ENCODE results near the gene CAMTA1.
A peak's percentile ranks its signal among the peaks of the same experiment; 100 is the strongest.

Gene CAMTA1

GRCh38 chr1:6779089-6779805 lies 6.0 kb upstream of the CAMTA1 start:
- no peak for DNase-seq (ENCODE audit: low read depth, low spot score)

DNA sequence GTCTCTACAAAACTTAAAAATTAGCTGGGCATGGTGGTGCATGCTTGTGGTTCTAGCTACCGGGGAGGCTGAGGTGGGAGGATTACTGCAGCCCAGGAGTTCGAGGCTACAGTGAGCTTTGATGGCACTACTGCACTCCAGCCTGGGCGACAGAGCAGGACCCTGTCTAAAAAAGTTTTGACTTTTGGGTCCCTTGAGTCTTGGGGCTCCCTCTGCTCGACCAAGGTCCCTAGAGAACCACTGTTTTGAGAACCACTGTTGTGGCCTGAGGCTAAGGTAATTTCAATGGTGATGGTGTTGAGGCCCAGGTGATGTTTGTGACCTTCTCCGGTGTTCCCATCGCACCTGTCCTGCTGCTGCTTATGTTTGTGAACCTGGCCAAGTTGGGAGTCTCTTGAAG lies 3.1 kb upstream of the CAMTA1 start:
- DNase-seq (ENCODE audit: low read depth, low spot score), result no peak

- DNase-seq (ENCODE audit: low read depth, low spot score), result no peak
Measured at GRCh38 chr1:6783221-6783620, 2.0 kb upstream of the CAMTA1 start.

GRCh38 chr1:6783936-6784559 lies 1.2 kb upstream of the CAMTA1 start:
- DNase-seq (ENCODE audit: low read depth, low spot score), result no peak

GRCh38 chr1:6784560-6785317 lies 515 bp upstream of the CAMTA1 start:
- DNase-seq (ENCODE audit: low read depth, low spot score), result peak; percentile 100

GRCh38 chr1:6785728-6786505 lies 663 bp downstream of the CAMTA1 start:
- peak; percentile 39 for DNase-seq (ENCODE audit: low read depth, low spot score)

- DNase-seq (ENCODE audit: low read depth, low spot score), result no peak
Measured at GRCh38 chr1:6788946-6789345, 3.7 kb downstream of the CAMTA1 start.

- DNase-seq (ENCODE audit: low read depth, low spot score), result no peak
Measured at GRCh38 chr1:6790146-6790545, 4.9 kb downstream of the CAMTA1 start.

DNA sequence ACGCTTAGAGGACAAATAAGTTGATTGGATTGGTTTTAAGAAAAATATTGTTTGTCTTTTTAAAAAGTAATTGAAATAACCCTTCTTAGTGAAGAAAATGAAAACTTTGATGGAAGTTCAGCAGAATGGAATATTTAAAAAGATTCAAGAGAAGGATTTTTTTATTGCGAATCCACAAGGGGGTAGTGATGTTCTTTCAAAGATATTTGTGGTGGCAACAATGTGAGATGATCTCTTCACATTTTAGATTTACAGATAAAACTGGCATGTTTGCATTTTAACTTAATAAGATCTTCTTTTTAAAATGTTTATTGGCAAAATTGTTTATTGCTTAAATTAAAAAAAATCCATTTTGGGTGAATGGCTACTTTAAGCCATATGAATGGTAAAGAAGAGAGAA lies 8.9 kb downstream of the CAMTA1 start:
- DNase-seq (ENCODE audit: low read depth, low spot score), result no peak

- no peak for DNase-seq (ENCODE audit: low read depth, low spot score)
Measured at GRCh38 chr1:6795203-6795602, 9.9 kb downstream of the CAMTA1 start.

GRCh38 chr1:6795661-6796060 lies 10.4 kb downstream of the CAMTA1 start:
- DNase-seq (ENCODE audit: low read depth, low spot score), result no peak

DNA sequence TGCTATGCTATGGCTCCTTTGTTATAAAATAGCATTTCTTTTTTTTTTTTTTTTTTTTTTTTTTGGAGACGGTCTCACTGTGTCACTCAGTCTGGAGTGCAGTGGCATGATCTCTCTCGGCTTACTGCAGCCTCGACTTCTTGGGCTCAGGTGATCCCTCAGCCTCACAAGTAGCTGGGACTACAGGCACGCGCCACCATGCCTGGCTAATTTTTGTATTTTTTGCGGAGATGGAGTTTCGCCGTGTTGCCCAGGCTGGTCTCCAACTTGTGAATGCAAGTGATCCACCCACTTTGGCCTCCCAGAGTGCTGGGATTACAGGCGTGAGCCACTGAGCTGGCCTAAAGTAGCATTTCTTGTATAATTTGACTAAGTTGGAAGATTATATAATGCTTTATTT lies 10.8 kb downstream of the CAMTA1 start:
- no peak for DNase-seq (ENCODE audit: low read depth, low spot score)

DNA sequence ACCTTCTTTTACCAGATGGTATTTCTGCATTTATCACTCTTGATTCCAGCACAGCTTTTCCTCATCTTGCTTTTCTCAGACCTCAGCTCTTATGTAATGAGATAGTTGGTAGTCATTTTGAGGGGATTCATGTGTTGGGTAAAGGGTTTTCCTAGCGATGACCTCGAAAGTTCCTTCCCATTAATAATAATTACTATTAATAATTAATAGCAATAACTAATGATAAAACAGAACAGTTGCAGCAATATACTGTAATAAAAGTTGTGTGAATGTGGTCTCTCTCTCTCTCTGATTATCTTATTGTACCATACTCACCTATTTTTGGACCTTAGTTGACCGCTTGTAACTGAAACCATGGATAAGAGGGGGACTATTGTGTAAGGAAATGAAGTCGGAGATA lies 14.2 kb downstream of the CAMTA1 start:
- DNase-seq (ENCODE audit: low read depth, low spot score), result no peak

DNA sequence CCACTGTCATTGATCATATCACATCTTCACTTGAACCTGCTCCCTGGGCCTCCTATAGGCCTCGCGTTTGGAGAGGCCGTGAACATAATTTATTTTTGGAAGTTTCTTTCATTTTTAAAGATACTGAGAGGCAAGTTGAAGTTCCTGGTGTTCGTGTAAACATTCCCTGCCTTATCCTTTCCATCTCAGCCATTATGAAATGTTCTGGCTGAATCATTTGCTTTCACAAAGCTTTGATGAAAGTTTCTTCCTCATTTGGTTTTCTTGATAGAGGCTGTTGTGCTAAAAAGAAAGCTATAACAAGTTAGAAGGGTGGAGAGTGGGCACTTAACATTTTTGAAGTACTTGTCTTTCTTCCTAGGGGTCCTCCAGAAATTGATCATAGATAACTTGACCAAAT lies 15.5 kb downstream of the CAMTA1 start:
- DNase-seq (ENCODE audit: low read depth, low spot score), result no peak

DNA sequence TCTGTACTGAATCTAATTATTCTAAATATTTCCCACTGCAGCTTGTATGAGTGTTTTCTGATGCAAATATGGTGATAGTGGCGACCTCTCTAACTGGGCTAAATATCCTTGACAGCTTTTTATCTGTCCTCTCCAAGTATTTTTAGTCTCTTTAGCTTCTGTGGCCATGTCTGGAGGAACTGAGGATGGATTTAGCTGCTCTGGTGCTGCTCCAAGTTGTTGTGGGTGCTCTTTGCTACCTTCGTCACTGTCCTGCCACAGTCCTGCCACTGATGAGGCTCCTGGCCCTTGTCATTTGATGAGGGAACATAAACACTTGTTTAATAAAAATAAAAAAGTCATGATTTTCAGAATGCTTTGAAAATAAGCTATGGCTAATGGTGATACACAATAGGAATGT lies 15.9 kb downstream of the CAMTA1 start:
- DNase-seq (ENCODE audit: low read depth, low spot score), result no peak

- no peak for DNase-seq (ENCODE audit: low read depth, low spot score)
Measured at GRCh38 chr1:6801966-6802365, 16.7 kb downstream of the CAMTA1 start.

DNA sequence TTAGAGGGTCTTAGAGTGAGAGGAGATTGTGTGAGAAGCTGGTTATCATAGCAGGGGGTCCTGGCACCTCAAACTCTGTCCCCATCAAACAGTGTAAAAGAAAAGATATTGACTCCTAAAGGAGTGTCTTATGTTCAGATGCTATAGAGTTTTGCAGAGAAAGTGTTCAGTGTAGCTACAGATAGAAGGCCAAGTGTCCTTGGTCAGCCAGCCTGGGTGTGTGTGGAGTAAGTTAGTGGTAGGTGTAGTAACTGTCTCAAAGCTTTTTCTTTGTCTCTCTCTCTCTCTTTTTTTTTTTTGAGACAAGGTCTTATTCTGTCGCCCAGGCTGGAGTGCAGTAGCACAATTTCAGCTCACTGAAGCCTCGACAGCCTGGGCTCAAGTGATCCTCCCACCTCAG lies 17.2 kb downstream of the CAMTA1 start:
- DNase-seq (ENCODE audit: low read depth, low spot score), result no peak

GRCh38 chr1:6802893-6803292 lies 17.6 kb downstream of the CAMTA1 start:
- DNase-seq (ENCODE audit: low read depth, low spot score), result peak; percentile 36

DNA sequence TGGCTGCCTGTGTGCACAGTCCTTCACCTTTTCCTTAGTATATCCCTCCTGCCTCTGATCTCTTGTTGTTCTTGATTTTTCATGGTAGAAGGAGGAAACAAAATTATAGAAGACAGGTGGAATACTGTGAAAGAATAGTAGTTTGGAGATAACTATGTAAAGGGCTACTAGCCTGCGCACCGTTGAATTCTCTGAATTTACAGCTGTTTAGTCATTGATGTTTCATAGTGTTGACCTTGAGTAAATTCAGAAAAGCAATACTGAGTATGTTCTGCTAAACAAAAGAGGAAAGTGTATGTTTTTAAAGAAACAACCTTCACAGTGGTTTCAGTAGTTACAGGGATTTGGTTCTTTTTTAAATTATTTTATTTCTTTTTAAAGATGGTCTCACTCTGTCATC lies 18.1 kb downstream of the CAMTA1 start:
- DNase-seq (ENCODE audit: low read depth, low spot score), result no peak

DNA sequence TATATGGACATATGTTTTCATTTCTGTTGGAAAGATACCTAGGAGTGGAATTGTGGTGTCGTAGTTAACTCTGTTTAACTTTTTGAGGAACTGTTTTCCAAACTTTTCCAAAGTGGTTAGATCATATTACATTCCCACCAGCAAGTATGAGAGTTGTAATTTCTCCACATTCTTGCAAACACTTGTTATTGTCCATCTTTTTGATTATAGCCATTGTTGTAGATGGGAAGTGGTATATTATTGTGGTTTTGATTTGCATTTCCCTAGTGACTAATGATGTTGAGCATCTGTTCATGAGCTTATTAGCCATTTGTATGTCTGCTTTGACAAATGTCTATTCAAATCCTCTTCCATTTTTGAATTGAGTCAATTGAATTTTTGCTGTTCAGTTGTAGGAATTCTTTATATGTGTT lies 19.8 kb downstream of the CAMTA1 start:
- no peak for DNase-seq (ENCODE audit: low read depth, low spot score)

- no peak for DNase-seq (ENCODE audit: low read depth, low spot score)
Measured at GRCh38 chr1:6807782-6808181, 22.5 kb downstream of the CAMTA1 start.

GRCh38 chr1:6809461-6809860 lies 24.2 kb downstream of the CAMTA1 start:
- peak; percentile 42 for DNase-seq (ENCODE audit: low read depth, low spot score)
